SK-N-SH treated with all-trans-retinoic acid at 6 μM for 48 hours (cell line): Measurements from ENCODE around the gene KLHL4.

Source experiments
- ATAC-seq: fragments of 200-7000 bp; cut with Tn5 transposase; 3 replicates; pipeline ENCODE4 v1.9.1; 2020; ENCODE audit warnings: mild to moderate bottlenecking, moderate library complexity
- ARNTL ChIP-seq: fragments of 450-650 bp; formaldehyde crosslinking; IDR thresholded peaks from 2 replicates; pipeline ENCODE4 v1.5.0; 2020; ENCODE audit warnings: low read depth, mild to moderate bottlenecking, moderate library complexity, borderline replicate concordance
- BACH2 ChIP-seq: fragments of 250-450 bp; sonication (Bioruptor Pico); IDR thresholded peaks from 2 replicates; pipeline ENCODE4 v1.9.0; 2021; ENCODE audit warnings: mild to moderate bottlenecking, borderline replicate concordance
- CSDC2 ChIP-seq: fragments of 250-450 bp; sonication (Bioruptor Pico); IDR thresholded peaks from 2 replicates; pipeline ENCODE4 v1.5.0; 2020; ENCODE audit warnings: mild to moderate bottlenecking, moderate library complexity
- ESRRG ChIP-seq: fragments of 250-450 bp; sonication (Bioruptor Pico); IDR thresholded peaks from 2 replicates; pipeline ENCODE4 v1.6.1; 2021; ENCODE audit warnings: mild to moderate bottlenecking
- GLIS3 ChIP-seq: fragments of 250-450 bp; sonication (Bioruptor Pico); IDR thresholded peaks from 2 replicates; pipeline ENCODE4 v1.5.0; 2020; ENCODE audit warnings: mild to moderate bottlenecking, moderate library complexity
- ISL1 ChIP-seq: fragments of 250-450 bp; sonication (Bioruptor Pico); IDR thresholded peaks from 2 replicates; pipeline ENCODE4 v2.1.2; 2022; ENCODE audit warnings: mild to moderate bottlenecking, moderate library complexity
- OSR1 ChIP-seq: fragments of 250-450 bp; sonication (Bioruptor Pico); IDR thresholded peaks from 2 replicates; pipeline ENCODE4 v1.8.0; 2022; ENCODE audit warnings: moderate library complexity, mild to moderate bottlenecking, inconsistent platforms
- PPARA ChIP-seq: fragments of 250-450 bp; sonication (Bioruptor Pico); IDR thresholded peaks from 2 replicates; pipeline ENCODE4 v1.5.0; 2020; ENCODE audit warnings: mild to moderate bottlenecking, borderline replicate concordance
- RARB ChIP-seq: fragments of 250-450 bp; sonication (Bioruptor Pico); IDR thresholded peaks from 2 replicates; pipeline ENCODE4 v1.8.0; 2021; ENCODE audit warnings: mild to moderate bottlenecking, moderate library complexity
- SNAI2 ChIP-seq: fragments of 250-450 bp; sonication (Bioruptor Pico); IDR thresholded peaks from 2 replicates; pipeline ENCODE4 v1.5.0; 2020; ENCODE audit warnings: mild to moderate bottlenecking, moderate library complexity
- TCF4 ChIP-seq: fragments of 250-450 bp; sonication (Bioruptor Pico); IDR thresholded peaks from 2 replicates; pipeline ENCODE4 v1.8.0; 2021; ENCODE audit warnings: mild to moderate bottlenecking, moderate library complexity, borderline replicate concordance
- TOX ChIP-seq: fragments of 250-450 bp; sonication (Bioruptor Pico); IDR thresholded peaks from 2 replicates; pipeline ENCODE4 v1.8.0; 2021; ENCODE audit warnings: mild to moderate bottlenecking, moderate library complexity, borderline replicate concordance
- ZC3H10 ChIP-seq: fragments of 250-450 bp; sonication (Bioruptor Pico); IDR thresholded peaks from 2 replicates; pipeline ENCODE4 v1.5.1; 2021; ENCODE audit warnings: mild to moderate bottlenecking, moderate library complexity
- ZFP3 ChIP-seq: fragments of 250-450 bp; sonication (Bioruptor Pico); IDR thresholded peaks from 2 replicates; pipeline ENCODE4 v1.5.0; 2020; ENCODE audit warnings: mild to moderate bottlenecking, moderate library complexity
- ZFP30 ChIP-seq: fragments of 450-650 bp; formaldehyde crosslinking; IDR thresholded peaks from 2 replicates; pipeline ENCODE4 v1.5.0; 2022; ENCODE audit warnings: mild to moderate bottlenecking, moderate library complexity
- ZNF565 ChIP-seq: fragments of 450-650 bp; formaldehyde crosslinking; conservative IDR thresholded peaks from 2 replicates; pipeline ENCODE4 v1.5.0; 2020; ENCODE audit warnings: low read depth, mild to moderate bottlenecking, moderate library complexity
- ZNF70 ChIP-seq: fragments of 450-650 bp; formaldehyde crosslinking; IDR thresholded peaks from 2 replicates; pipeline ENCODE4 v1.5.0; 2020; ENCODE audit warnings: mild to moderate bottlenecking, moderate library complexity
- ZNF8 ChIP-seq: fragments of 450-650 bp; formaldehyde crosslinking; IDR thresholded peaks from 2 replicates; pipeline ENCODE4 v1.5.0; 2020; ENCODE audit warnings: mild to moderate bottlenecking, moderate library complexity
- TF ChIP-seq, protein P1 (sequence below): fragments of 250-450 bp; sonication (Bioruptor Pico); IDR thresholded peaks from 2 replicates; pipeline ENCODE4 v1.8.0; 2021; ENCODE audit warnings: low read depth, mild to moderate bottlenecking, moderate library complexity, borderline replicate concordance
- TF ChIP-seq, protein P2 (sequence below): fragments of 250-450 bp; sonication (Bioruptor Pico); IDR thresholded peaks from 2 replicates; pipeline ENCODE4 v1.5.1; 2021; ENCODE audit warnings: mild to moderate bottlenecking, moderate library complexity
- TF ChIP-seq, protein P3 (sequence below): fragments of 250-450 bp; sonication (Bioruptor Pico); IDR thresholded peaks from 2 replicates; pipeline ENCODE4 v1.8.0; 2020; ENCODE audit warnings: mild to moderate bottlenecking, moderate library complexity, borderline replicate concordance
- TF ChIP-seq, protein P4 (sequence below): fragments of 250-450 bp; sonication (Bioruptor Pico); IDR thresholded peaks from 2 replicates; pipeline ENCODE4 v1.5.0; 2020; ENCODE audit warnings: mild to moderate bottlenecking, moderate library complexity
- TF ChIP-seq, protein P5 (sequence below): fragments of 250-450 bp; sonication (Bioruptor Pico); IDR thresholded peaks from 2 replicates; pipeline ENCODE4 v1.5.1; 2020; ENCODE audit warnings: low read depth, mild to moderate bottlenecking, moderate library complexity

The KLHL4 gene

DNA sequence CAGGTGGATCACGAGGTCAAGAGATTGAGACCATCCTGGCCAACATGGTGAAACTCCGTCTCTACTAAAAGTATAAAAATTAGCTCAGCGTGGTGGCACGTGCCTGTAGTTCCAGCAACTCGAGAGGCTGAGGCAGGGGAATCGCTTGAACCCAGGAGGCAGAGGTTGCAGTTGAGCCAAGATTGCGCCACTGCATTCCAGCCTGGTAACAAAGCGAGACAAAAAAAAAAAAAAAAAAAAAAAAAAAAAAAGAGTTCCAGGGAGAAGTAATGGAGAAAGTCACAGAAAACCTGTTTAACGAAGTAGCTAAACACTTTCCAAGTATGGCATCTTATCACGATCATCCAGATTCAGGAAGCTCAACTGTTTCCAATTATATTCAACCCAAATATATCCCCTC, 10.9 kb downstream of the KLHL4 start:
- no peak for ATAC-seq
- no peak for TF ChIP-seq CSDC2 (CRISPR knock-in tag)
- no peak for TF ChIP-seq ISL1
- no peak for TF ChIP-seq ZNF70 (CRISPR knock-in tag)
- no peak for TF ChIP-seq SNAI2 (CRISPR knock-in tag)
- no peak for TF ChIP-seq BACH2 (CRISPR knock-in tag)

DNA sequence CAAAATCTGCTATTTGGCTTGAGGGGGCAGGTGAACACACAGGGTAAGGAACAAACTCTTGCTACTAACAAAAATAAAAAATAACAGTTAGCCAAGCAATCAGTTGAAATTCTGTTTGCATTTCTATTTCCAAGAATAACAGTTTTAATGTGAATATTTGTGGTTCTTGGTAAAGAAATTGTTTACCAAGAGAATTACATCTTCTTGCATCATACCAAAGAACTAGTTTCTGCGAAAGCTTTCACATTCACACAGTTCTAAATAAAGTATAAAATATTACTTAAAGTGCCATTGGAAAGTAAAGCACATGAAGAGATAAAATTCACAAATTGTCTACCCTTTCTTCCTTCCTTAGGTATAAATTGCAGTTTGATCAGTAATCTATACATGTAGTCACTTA, 54.4 kb downstream of the KLHL4 start:
- no peak for ATAC-seq

DNA sequence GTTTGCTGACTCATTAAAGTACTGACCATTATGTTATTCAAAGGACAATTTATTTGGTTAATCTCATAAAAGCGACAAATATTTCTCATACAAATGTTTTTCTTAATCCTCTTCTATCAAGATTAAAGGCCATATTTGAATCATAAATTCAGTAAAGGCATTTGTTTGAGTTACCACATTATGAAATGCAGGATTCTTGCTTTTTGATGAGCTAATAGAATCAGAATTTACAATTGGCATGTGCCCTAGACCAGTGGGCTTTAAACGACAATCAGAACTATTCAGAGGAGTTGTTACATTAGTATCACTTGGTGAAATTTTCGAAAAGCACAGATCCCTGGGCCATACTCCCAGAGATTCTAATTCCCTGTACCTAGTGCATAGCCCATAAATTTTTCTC, 55.3 kb downstream of the KLHL4 start:
- TF ChIP-seq ZNF70 (CRISPR knock-in tag), result no peak
- no peak for TF ChIP-seq OSR1 (CRISPR knock-in tag)
- TF ChIP-seq, protein P1, sequence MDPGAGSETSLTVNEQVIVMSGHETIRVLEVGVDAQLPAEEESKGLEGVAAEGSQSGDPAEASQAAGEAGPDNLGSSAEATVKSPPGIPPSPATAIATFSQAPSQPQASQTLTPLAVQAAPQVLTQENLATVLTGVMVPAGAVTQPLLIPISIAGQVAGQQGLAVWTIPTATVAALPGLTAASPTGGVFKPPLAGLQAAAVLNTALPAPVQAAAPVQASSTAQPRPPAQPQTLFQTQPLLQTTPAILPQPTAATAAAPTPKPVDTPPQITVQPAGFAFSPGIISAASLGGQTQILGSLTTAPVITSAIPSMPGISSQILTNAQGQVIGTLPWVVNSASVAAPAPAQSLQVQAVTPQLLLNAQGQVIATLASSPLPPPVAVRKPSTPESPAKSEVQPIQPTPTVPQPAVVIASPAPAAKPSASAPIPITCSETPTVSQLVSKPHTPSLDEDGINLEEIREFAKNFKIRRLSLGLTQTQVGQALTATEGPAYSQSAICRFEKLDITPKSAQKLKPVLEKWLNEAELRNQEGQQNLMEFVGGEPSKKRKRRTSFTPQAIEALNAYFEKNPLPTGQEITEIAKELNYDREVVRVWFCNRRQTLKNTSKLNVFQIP (CRISPR knock-in tag), result no peak
- TF ChIP-seq ZFP30, result no peak
- TF ChIP-seq, protein P2, sequence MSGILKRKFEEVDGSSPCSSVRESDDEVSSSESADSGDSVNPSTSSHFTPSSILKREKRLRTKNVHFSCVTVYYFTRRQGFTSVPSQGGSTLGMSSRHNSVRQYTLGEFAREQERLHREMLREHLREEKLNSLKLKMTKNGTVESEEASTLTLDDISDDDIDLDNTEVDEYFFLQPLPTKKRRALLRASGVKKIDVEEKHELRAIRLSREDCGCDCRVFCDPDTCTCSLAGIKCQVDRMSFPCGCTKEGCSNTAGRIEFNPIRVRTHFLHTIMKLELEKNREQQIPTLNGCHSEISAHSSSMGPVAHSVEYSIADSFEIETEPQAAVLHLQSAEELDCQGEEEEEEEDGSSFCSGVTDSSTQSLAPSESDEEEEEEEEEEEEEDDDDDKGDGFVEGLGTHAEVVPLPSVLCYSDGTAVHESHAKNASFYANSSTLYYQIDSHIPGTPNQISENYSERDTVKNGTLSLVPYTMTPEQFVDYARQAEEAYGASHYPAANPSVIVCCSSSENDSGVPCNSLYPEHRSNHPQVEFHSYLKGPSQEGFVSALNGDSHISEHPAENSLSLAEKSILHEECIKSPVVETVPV (CRISPR knock-in tag), result no peak
- TF ChIP-seq, protein P3, sequence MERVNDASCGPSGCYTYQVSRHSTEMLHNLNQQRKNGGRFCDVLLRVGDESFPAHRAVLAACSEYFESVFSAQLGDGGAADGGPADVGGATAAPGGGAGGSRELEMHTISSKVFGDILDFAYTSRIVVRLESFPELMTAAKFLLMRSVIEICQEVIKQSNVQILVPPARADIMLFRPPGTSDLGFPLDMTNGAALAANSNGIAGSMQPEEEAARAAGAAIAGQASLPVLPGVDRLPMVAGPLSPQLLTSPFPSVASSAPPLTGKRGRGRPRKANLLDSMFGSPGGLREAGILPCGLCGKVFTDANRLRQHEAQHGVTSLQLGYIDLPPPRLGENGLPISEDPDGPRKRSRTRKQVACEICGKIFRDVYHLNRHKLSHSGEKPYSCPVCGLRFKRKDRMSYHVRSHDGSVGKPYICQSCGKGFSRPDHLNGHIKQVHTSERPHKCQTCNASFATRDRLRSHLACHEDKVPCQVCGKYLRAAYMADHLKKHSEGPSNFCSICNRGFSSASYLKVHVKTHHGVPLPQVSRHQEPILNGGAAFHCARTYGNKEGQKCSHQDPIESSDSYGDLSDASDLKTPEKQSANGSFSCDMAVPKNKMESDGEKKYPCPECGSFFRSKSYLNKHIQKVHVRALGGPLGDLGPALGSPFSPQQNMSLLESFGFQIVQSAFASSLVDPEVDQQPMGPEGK (CRISPR knock-in tag), result no peak
- TF ChIP-seq ZNF565 (CRISPR knock-in tag), result no peak
- TF ChIP-seq, protein P4, sequence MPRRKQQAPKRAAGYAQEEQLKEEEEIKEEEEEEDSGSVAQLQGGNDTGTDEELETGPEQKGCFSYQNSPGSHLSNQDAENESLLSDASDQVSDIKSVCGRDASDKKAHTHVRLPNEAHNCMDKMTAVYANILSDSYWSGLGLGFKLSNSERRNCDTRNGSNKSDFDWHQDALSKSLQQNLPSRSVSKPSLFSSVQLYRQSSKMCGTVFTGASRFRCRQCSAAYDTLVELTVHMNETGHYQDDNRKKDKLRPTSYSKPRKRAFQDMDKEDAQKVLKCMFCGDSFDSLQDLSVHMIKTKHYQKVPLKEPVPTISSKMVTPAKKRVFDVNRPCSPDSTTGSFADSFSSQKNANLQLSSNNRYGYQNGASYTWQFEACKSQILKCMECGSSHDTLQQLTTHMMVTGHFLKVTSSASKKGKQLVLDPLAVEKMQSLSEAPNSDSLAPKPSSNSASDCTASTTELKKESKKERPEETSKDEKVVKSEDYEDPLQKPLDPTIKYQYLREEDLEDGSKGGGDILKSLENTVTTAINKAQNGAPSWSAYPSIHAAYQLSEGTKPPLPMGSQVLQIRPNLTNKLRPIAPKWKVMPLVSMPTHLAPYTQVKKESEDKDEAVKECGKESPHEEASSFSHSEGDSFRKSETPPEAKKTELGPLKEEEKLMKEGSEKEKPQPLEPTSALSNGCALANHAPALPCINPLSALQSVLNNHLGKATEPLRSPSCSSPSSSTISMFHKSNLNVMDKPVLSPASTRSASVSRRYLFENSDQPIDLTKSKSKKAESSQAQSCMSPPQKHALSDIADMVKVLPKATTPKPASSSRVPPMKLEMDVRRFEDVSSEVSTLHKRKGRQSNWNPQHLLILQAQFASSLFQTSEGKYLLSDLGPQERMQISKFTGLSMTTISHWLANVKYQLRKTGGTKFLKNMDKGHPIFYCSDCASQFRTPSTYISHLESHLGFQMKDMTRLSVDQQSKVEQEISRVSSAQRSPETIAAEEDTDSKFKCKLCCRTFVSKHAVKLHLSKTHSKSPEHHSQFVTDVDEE (CRISPR knock-in tag), result no peak
- no peak for TF ChIP-seq GLIS3 (CRISPR knock-in tag)
- no peak for TF ChIP-seq TCF4 (CRISPR knock-in tag)
- no peak for ATAC-seq

More for the DNA sequence above, 54.4 kb downstream of the KLHL4 start:
- no peak for TF ChIP-seq RARB (CRISPR knock-in tag)
- no peak for TF ChIP-seq OSR1 (CRISPR knock-in tag)
- TF ChIP-seq TCF4 (CRISPR knock-in tag), result no peak
- TF ChIP-seq PPARA (CRISPR knock-in tag), result no peak
- no peak for TF ChIP-seq ZNF565 (CRISPR knock-in tag)
- no peak for TF ChIP-seq ISL1
- no peak for TF ChIP-seq ZFP3 (CRISPR knock-in tag)
- TF ChIP-seq ESRRG (CRISPR knock-in tag), result no peak
- TF ChIP-seq, protein P1 (CRISPR knock-in tag), result no peak
- no peak for TF ChIP-seq ZFP30
- TF ChIP-seq SNAI2 (CRISPR knock-in tag), result no peak
- no peak for TF ChIP-seq BACH2 (CRISPR knock-in tag)
- TF ChIP-seq TOX (CRISPR knock-in tag), result no peak
- no peak for TF ChIP-seq ZNF8
- TF ChIP-seq, protein P5, sequence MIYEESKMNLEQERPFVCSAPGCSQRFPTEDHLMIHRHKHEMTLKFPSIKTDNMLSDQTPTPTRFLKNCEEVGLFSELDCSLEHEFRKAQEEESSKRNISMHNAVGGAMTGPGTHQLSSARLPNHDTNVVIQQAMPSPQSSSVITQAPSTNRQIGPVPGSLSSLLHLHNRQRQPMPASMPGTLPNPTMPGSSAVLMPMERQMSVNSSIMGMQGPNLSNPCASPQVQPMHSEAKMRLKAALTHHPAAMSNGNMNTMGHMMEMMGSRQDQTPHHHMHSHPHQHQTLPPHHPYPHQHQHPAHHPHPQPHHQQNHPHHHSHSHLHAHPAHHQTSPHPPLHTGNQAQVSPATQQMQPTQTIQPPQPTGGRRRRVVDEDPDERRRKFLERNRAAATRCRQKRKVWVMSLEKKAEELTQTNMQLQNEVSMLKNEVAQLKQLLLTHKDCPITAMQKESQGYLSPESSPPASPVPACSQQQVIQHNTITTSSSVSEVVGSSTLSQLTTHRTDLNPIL (CRISPR knock-in tag), result no peak
- no peak for TF ChIP-seq ZC3H10 (CRISPR knock-in tag)
- TF ChIP-seq ARNTL, result no peak
- TF ChIP-seq, protein P4 (CRISPR knock-in tag), result no peak
- no peak for TF ChIP-seq ZNF70 (CRISPR knock-in tag)
